OCI-LY7 (cell line): ENCODE results near the gene IQCK. TPM values are rescaled to one million over a fixed set of nuclear protein-coding genes. Genes with fewer than 3 reads are reported as not detected.

Experiments
- BruUV-seq: library from RNA; stranded (reverse); fragments of 400-500 nt; replicated peaks from 2 replicates; lab custom pipeline; 2021; lab: Mats Ljungman, UMichigan
- CTCF ChIA-PET: fragments of 300-600 bp; sonication (Branson Sonifier 250); formaldehyde crosslinking; loops from one replicate; lab custom pipeline; 2022; ENCODE audit warnings: antibody characterized with exemption; ENCODE audit not compliant: unreplicated experiment; lab: Charles Lee
- POLR2A ChIA-PET: fragments of 300-600 bp; sonication (Branson Sonifier 250); formaldehyde crosslinking; loops from one replicate; lab custom pipeline; 2022; ENCODE audit warnings: antibody characterized with exemption; lab: Charles Lee
- DNase-seq: peaks from one replicate; pipeline ENCODE4 v3.0.0-alpha.2; 2015; ENCODE audit warnings: low spot score
- H2AFZ ChIP-seq: fragments of 200-600 bp; sonication (generic), shearing (Covaris generic); 2 replicates; pipeline ENCODE4 v1.6.1; 2014; ENCODE audit warnings: mild to moderate bottlenecking, antibody characterized with exemption, low read length, moderate library complexity
- H3K27ac ChIP-seq: fragments of 200-600 bp; sonication (generic); 2 replicates; pipeline ENCODE4 v1.5.1; 2014; ENCODE audit warnings: mixed run types, low read depth, mild to moderate bottlenecking, moderate library complexity, low read length, inconsistent platforms; ENCODE audit not compliant: poor library complexity, severe bottlenecking
- H3K36me3 ChIP-seq: fragments of 200-600 bp; sonication (generic); 2 replicates; pipeline ENCODE4 v1.6.1; 2014; ENCODE audit warnings: mild to moderate bottlenecking, antibody characterized with exemption, low read length, moderate library complexity, mixed read lengths; ENCODE audit not compliant: insufficient read depth
- H3K4me1 ChIP-seq: fragments of 200-600 bp; sonication (generic); 2 replicates; pipeline ENCODE4 v1.5.1; 2014; ENCODE audit warnings: mild to moderate bottlenecking, low read length; ENCODE audit not compliant: insufficient read depth, poor library complexity, severe bottlenecking
- H3K4me2 ChIP-seq: fragments of 200-600 bp; sonication (generic); 2 replicates; pipeline ENCODE4 v1.6.1; 2014; ENCODE audit warnings: mild to moderate bottlenecking, low read length
- H3K4me3 ChIP-seq: fragments of 200-600 bp; sonication (generic); 2 replicates; pipeline ENCODE4 v1.5.1; 2014; ENCODE audit warnings: mild to moderate bottlenecking, low read depth, low read length; ENCODE audit not compliant: poor library complexity, severe bottlenecking
- H3K79me2 ChIP-seq: fragments of 200-600 bp; sonication (generic); 2 replicates; pipeline ENCODE4 v1.6.1; 2016; ENCODE audit warnings: low read depth, mild to moderate bottlenecking, low read length, moderate library complexity, mixed read lengths; ENCODE audit not compliant: insufficient read depth
- H3K9me2 ChIP-seq: fragments of 200-600 bp; sonication (generic); 2 replicates; pipeline ENCODE4 v1.6.1; 2016; ENCODE audit warnings: mild to moderate bottlenecking, low read length, mixed read lengths; ENCODE audit not compliant: insufficient read depth
- H3K9me3 ChIP-seq: fragments of 200-600 bp; sonication (generic); 2 replicates; pipeline ENCODE4 v1.6.1; 2014; ENCODE audit warnings: mild to moderate bottlenecking, mixed run types, low read length, mixed read lengths
- H4K20me1 ChIP-seq: fragments of 200-600 bp; sonication (generic); 2 replicates; pipeline ENCODE4 v1.6.1; 2014; ENCODE audit warnings: mild to moderate bottlenecking, antibody characterized with exemption, low read length, moderate library complexity, mixed read lengths; ENCODE audit not compliant: insufficient read depth
- EZH2phosphoT487 ChIP-seq: fragments of 200-600 bp; sonication (generic); IDR thresholded peaks from 2 replicates; pipeline ENCODE4 v1.6.1; 2018; ENCODE audit warnings: low read depth, borderline replicate concordance, mild to moderate bottlenecking, mixed run types, antibody characterized with exemption, low read length, moderate library complexity, mixed read lengths
- intact Hi-C: fragments of 100-400 bp; cut with micrococcal nuclease; formaldehyde crosslinking; loops from one replicate; pipeline ENCODE4 v1.10.0; 2022; ENCODE audit not compliant: unreplicated experiment
- total RNA-seq, 2 experiments: library from RNA; depleted of rRNA in 1 of 2; stranded (reverse); fragments of >200 nt in 1 of 2; shearing (Covaris generic) in 1 of 2; gene quantifications; 2 replicates each; pipeline ENCODE4 v1.2.3, GENCODE V29; 2014 to 2022
- TF ChIP-seq, protein P1 (sequence below): fragments of 200-600 bp; sonication (generic); conservative IDR thresholded peaks from 2 replicates; pipeline ENCODE4 v1.5.1; 2014; ENCODE audit warnings: mild to moderate bottlenecking, antibody characterized with exemption, low read length, moderate library complexity, mixed read lengths

IQCK gene
- total RNA-seq, 2 experiments from 2014 or later = 2.2 to 4.3 TPM

DNA sequence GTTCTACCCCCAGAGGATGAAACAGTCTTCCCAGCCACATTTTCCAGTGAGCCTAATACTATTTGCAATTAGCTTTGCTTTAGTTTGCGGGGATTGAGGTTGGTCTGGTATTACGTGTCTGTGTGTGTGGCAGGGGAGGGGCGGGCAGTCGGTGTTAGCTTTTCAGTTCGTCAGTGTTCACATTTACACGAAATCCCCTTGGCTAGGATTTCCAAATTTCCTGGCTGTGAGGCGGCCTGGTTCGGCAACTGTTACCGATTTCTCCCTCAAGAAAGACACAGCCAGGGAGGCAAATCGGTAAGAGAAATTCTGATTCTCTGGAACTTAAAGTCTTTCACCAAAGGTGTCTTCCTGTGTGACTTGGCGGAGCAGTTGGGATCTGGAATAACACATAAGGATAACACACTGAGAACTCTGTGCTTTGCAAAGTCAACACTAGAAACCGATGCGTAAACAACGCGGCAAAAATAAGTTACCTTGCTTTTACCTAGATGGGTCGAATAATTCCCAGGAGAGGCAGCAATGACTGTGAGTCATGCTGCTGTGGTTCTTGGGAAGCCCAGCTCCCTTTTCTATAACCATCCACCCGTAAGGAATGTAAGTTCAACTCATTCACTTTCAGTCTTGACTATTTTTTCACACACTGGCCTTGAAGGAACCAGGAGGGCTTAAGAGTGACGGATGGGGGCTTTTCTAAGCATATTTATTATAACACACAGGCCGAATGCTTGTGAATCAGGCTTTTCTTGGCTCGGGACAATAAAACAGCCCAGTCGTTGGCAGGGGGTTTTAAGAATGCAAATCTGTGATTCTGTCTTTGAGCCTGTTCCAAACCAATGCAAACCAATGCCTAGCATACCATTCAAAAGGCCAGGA lies 142.3 kb downstream of the IQCK start:
- Histone ChIP-seq H3K9me3 (no peaks in the 10 kb centered on the region), H3K79me2 (no peaks in the 10 kb centered on the region), H3K36me3 (no peaks in the 10 kb centered on the region), H2AFZ (no peak overlapping the region), H3K27ac (no peak overlapping the region), H4K20me1 (no peaks in the 10 kb centered on the region), H3K9me2 (no peaks in the 10 kb centered on the region), H3K4me3 (no peak overlapping the region), H3K4me2 (no peak overlapping the region), H3K4me1 (no peaks in the 10 kb centered on the region)
- no peak for DNase-seq
- ChIA-PET CTCF (no interaction called here), POLR2A (interaction anchor here (0.9 kb wide), 1 partner anchor 8 kb away, joined by 4 read pairs; no protein-coding TSS in a partner anchor)
- no TSS peak for BruUV-seq
- no peak for TF ChIP-seq EZH2phosphoT487
- TF ChIP-seq, protein P1, sequence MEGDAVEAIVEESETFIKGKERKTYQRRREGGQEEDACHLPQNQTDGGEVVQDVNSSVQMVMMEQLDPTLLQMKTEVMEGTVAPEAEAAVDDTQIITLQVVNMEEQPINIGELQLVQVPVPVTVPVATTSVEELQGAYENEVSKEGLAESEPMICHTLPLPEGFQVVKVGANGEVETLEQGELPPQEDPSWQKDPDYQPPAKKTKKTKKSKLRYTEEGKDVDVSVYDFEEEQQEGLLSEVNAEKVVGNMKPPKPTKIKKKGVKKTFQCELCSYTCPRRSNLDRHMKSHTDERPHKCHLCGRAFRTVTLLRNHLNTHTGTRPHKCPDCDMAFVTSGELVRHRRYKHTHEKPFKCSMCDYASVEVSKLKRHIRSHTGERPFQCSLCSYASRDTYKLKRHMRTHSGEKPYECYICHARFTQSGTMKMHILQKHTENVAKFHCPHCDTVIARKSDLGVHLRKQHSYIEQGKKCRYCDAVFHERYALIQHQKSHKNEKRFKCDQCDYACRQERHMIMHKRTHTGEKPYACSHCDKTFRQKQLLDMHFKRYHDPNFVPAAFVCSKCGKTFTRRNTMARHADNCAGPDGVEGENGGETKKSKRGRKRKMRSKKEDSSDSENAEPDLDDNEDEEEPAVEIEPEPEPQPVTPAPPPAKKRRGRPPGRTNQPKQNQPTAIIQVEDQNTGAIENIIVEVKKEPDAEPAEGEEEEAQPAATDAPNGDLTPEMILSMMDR = no peak
- intact Hi-C loops = no loop called here

DNA sequence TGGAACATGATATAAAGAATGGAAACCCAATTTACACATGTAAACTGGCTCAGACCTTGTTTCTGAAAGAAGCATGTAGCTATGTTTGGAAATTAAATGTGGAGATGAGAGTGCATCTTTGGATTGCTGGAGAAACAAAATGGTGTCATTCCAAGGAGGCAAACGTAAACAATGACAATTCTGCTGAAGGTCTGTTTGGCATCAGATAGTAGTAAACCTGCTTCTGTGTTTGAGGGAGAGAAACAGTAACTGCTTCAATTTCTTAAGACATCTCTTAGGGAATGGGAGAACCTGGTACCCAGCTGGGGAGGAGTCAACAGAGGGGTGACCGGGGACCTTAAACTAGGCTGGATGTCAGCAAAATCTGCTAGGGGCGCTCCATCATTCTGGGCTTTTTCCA lies 143.1 kb downstream of the IQCK start:
- H3K36me3 ChIP-seq = no peaks in the 10 kb centered on the region
- H3K4me2 ChIP-seq = no peak overlapping the region
- no peak overlapping the region for H3K4me3 ChIP-seq
- TF ChIP-seq EZH2phosphoT487 = no peak
- TF ChIP-seq, protein P1 = no peak
- DNase-seq = no peak
- H3K9me3 ChIP-seq = no peaks in the 10 kb centered on the region
- CTCF ChIA-PET = no interaction called here
- no TSS peak for BruUV-seq
- H3K4me1 ChIP-seq = no peaks in the 10 kb centered on the region
- no peak overlapping the region for H2AFZ ChIP-seq
- intact Hi-C loops = no loop called here
- POLR2A ChIA-PET = interaction anchor here (0.9 kb wide), 1 partner anchor 9 kb away, joined by 4 read pairs; no protein-coding TSS in a partner anchor
- H3K9me2 ChIP-seq = no peaks in the 10 kb centered on the region
- no peaks in the 10 kb centered on the region for H4K20me1 ChIP-seq
- no peak overlapping the region for H3K27ac ChIP-seq
- H3K79me2 ChIP-seq = no peaks in the 10 kb centered on the region

DNA sequence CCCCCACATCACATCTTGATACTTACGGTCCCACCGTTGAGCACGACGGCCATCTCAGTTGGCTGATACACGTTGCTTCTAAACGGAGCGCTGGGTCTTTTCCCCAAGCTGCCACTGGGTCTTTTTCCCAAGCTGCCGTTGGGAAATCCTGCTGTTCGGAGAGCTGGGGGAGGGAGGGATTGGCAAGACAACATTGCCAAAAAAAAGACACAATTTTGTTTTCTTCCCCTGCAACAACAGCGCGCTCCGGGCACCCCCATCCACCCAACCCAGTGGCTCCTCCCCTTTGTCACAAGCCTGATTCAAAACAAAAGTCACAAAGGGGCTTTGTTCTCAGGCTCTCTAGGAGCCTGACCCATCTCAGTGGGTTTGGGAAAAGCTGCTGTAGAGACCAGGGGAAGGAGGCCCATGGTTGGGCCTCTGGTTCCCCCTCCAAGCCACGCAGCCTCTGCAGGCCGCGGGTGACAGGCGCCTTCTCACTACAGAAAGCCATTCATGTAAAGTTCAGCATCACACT lies 143.8 kb downstream of the IQCK start:
- CTCF ChIA-PET = no interaction called here
- H2AFZ ChIP-seq = no peak overlapping the region
- H3K79me2 ChIP-seq = no peaks in the 10 kb centered on the region
- POLR2A ChIA-PET = no interaction called here
- H3K4me3 ChIP-seq = no peak overlapping the region
- intact Hi-C loops = no loop called here
- H3K27ac ChIP-seq = no peak overlapping the region
- H3K4me1 ChIP-seq = no peaks in the 10 kb centered on the region
- no peak for TF ChIP-seq EZH2phosphoT487
- TF ChIP-seq, protein P1 = no peak
- H4K20me1 ChIP-seq = no peaks in the 10 kb centered on the region
- H3K9me3 ChIP-seq = no peaks in the 10 kb centered on the region
- no peaks in the 10 kb centered on the region for H3K9me2 ChIP-seq
- H3K4me2 ChIP-seq = no peak overlapping the region
- BruUV-seq = no TSS peak
- DNase-seq = no peak
- H3K36me3 ChIP-seq = no peaks in the 10 kb centered on the region
